ENCODE measurements around the gene PROCA1. TPM values are rescaled to one million over a fixed set of nuclear protein-coding genes. Genes with fewer than 3 reads are reported as not detected.
A peak's percentile ranks its signal among the peaks of the same experiment; 100 is the strongest.

PROCA1 gene
- total RNA-seq, 4 donors from 2014 or later = 1.0 to 3.7 (median 3.3) TPM; not detected in 1

DNA sequence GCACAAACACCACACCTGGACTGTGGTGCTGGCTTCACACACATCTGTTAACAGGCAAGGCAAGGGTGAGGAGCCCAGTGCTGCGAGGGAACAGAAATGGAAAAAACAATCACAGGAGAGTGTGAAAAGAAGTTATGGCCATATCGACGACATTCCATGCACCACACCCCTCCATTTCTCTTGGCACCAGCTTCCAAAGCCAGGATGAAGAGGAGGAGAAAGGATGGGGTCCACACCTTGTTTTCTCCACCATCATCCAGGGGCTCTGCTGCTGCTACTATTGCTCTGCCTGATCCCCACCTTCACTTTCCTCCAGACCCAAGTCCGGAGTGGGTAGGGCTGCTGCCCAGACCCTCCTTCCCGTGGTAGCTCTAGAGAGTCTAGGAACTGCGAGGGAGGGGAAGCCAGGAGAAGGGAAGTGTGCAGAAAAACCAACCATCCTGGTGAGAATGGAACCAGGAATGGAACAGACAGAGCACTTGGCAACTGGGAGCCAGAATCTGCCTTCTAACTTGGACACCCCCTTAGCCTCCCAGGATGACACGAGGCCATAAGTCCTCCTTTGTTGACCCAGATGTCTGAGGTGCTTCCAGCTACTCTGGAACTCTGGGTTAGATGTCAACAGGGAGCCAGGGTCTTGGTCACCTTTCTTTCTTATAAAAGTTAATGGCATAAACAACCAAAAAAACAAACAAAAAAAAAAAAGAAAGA is 1.2 kb upstream of the PROCA1 start:
- TF ChIP-seq POLR2A (IDR thresholded peaks at IDR 0.05) = no peak
- TF ChIP-seq, protein P1, sequence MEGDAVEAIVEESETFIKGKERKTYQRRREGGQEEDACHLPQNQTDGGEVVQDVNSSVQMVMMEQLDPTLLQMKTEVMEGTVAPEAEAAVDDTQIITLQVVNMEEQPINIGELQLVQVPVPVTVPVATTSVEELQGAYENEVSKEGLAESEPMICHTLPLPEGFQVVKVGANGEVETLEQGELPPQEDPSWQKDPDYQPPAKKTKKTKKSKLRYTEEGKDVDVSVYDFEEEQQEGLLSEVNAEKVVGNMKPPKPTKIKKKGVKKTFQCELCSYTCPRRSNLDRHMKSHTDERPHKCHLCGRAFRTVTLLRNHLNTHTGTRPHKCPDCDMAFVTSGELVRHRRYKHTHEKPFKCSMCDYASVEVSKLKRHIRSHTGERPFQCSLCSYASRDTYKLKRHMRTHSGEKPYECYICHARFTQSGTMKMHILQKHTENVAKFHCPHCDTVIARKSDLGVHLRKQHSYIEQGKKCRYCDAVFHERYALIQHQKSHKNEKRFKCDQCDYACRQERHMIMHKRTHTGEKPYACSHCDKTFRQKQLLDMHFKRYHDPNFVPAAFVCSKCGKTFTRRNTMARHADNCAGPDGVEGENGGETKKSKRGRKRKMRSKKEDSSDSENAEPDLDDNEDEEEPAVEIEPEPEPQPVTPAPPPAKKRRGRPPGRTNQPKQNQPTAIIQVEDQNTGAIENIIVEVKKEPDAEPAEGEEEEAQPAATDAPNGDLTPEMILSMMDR (IDR thresholded peaks at IDR 0.05) = no peak
- no peak overlapping the region for H3K4me3 ChIP-seq (ENCODE audit: low read depth, poor library complexity, severe bottlenecking)
- DNase-seq (ENCODE audit: low spot score in 2 of 2) = no peak
- intact Hi-C loops (cut with DNase I; ENCODE audit: low total_unique reads) = no loop called here
- 74 to 76% methylated on average over 7 of the region's 7 CpGs for WGBS, 2 donors

- TF ChIP-seq, protein P1 (IDR thresholded peaks at IDR 0.05) = no peak
- no peak for TF ChIP-seq POLR2A (IDR thresholded peaks at IDR 0.05)
- peak in 1 of 2 donors; percentile 92 for DNase-seq (ENCODE audit: low spot score in 2 of 2)
- intact Hi-C loops (cut with DNase I; ENCODE audit: low total_unique reads) = no loop called here
- H3K4me3 ChIP-seq (ENCODE audit: low read depth, poor library complexity, severe bottlenecking) = no peak overlapping the region
- WGBS, 2 donors = 39 to 43% methylated on average over 32 to 34 of the region's 34 CpGs
Observed at GRCh38 chr17:28712032-28712704, 480 bp upstream of the PROCA1 start.

DNA sequence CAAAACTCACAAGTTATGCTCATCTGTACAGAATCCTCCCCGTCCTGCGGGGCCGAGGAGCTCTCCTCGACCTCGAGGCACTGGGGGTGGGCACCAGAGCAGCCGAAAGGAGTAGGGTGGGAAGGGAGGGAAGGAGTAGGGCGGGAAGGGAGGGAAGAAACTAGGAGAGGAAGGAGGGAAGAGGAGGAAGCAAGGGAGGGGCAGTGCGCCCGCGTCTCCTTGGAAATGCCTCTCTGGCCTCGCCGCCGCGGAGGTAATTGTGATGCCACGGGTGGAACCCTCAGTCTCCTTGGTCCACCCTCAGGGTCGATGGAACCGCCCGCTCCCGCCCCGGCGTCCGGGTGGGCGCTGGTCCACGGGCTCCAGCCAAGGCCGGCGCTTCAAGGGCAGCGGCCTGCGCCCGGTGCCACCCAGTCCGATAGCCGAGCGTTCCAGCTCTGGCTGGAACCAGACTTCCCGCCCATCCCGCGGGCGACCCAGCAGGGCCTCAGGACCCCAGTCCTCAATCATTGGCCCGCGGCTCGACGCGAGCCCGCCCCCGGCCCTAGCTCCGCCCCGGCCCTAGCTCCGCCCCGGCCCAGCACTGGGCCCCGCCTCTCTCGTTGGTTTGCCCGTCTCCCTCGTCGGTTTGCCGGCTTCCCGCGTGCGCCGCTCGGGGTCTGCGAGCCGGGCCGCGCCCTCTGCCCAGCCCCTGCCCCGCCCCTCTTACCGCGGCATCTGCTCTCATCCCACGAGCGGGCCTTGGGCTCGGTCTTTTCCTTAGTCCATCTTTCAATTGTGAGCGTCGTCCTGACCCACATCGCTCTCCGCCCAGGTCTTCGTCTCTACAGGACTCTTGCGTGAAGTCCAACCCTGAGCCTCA is 596 bp downstream of the PROCA1 start:
- 0 to 1% methylated on average over 42 to 64 of the region's 74 CpGs for WGBS, 2 donors
- intact Hi-C loops (cut with DNase I; ENCODE audit: low total_unique reads) = no loop called here
- H3K4me3 ChIP-seq (ENCODE audit: low read depth, poor library complexity, severe bottlenecking) = peak overlapping the region; percentile 39
- no peak for TF ChIP-seq POLR2A (IDR thresholded peaks at IDR 0.05)
- TF ChIP-seq, protein P1 (IDR thresholded peaks at IDR 0.05) = no peak
- peak; percentile 82 to 97 for DNase-seq (ENCODE audit: low spot score in 2 of 2)

DNA sequence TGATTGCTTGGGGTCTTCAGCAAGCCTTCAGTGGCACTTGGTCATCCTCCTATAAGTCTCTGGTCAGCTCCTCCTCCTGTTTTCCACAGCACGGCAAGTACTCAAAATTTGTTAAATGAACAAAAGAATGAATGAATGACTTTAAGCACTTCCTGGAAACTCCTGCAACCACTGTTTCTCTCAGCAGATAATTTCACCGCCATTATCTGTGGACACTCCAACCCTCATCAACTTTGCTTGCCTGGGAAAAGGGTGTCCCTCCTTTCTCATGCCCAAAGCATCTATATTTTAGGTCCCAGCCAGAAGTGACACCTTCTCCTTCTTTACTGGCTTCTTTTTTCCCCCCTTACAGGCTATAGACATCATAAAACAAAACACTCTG is 4.4 kb downstream of the PROCA1 start:
- DNase-seq (ENCODE audit: low spot score in 2 of 2) = no peak
- TF ChIP-seq, protein P1 (IDR thresholded peaks at IDR 0.05) = no peak
- TF ChIP-seq POLR2A (IDR thresholded peaks at IDR 0.05) = no peak
- H3K4me3 ChIP-seq (ENCODE audit: low read depth, poor library complexity, severe bottlenecking) = no peak overlapping the region
- 74 to 85% methylated on average over 2 of the region's 2 CpGs for WGBS, 2 donors
- intact Hi-C loops (cut with DNase I; ENCODE audit: low total_unique reads) = no loop called here

DNA sequence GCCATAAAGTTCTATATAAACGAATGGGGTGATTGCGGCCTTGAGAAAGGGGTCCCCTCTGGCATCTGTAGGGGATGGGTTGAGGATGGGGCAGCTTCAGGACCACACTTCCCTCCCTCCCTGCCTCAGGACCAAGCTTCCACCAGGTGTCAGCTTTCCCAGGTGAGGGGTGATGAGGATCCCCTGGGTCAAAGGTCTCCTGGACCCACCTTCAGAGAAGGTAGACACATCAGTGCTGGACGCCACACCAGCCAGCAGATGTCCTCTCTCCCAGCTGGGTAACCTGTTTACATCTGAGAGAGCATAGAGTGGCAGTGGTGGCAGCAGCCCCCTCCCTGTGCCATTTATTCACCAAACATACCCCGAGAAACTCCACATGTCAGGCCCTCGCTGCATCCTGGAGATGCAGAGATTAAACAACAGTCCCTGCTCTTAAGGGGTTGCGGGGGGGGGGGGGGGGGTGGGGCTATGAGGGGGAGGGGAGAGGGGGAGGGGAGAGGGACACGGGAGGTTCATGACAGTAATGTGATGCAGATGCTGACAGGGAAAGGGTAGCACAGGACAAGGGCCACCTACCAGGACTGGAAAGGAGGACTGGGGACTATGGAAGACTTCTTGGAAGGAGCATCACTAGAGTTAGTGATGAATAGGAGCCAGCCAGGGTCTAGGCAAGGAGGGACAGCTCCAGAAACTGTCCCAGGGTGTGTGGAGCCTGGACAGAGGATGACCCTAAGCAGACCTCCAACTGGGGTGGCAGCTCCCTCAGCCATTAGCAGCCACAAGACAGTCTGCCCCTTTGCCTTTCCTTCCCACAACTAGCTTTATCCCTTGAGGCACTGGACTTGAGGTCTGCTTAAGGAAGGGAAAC is 5.0 kb downstream of the PROCA1 start:
- H3K4me3 ChIP-seq (ENCODE audit: low read depth, poor library complexity, severe bottlenecking) = no peak overlapping the region
- intact Hi-C loops (cut with DNase I; ENCODE audit: low total_unique reads) = no loop called here
- DNase-seq (ENCODE audit: low spot score in 2 of 2) = no peak
- 69 to 85% methylated on average over 3 to 7 of the region's 7 CpGs for WGBS, 2 donors
- TF ChIP-seq, protein P1 (IDR thresholded peaks at IDR 0.05) = no peak
- no peak for TF ChIP-seq POLR2A (IDR thresholded peaks at IDR 0.05)

Measured in lower leg skin (tissue), 4 donors.